Measurements from ENCODE around the gene KLHDC10. TPM values are rescaled to one million over a fixed set of nuclear protein-coding genes. Genes with fewer than 3 reads are reported as not detected.

The KLHDC10 gene
- total and polyA plus RNA-seq, 2 of the 13 experiments (the other 11 are each of a cell fraction or from before 2014, with no cell fraction given), result 11.9 to 21.6 TPM

DNA sequence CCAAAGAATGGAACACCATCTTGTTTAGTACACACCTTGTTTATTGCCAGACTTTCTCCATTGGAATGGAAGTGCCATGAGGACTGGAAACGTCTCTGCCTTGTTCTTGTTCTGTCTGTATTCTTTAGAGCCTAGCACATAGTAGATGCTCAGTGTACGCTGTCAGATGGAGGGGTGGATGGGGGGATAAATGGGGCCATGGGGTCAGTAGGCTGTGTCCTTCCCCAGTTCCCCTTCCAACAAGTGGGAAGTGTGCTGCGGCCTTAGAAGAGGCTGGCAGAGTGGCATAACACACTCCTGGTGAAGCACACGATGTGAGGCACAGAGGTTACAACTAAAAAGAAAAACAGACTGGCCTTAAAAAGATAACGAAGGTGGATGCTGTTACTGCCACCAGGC lies 73.0 kb downstream of the KLHDC10 start (continued):
- TF ChIP-seq MAFG (CRISPR knock-in tag; IDR thresholded peaks at IDR 0.05) (no peak), KLF13 (CRISPR knock-in tag; IDR thresholded peaks at IDR 0.05) (no peak), ZNF891 (CRISPR knock-in tag; IDR thresholded peaks at IDR 0.05) (no peak)
- TF ChIP-seq, protein P1, sequence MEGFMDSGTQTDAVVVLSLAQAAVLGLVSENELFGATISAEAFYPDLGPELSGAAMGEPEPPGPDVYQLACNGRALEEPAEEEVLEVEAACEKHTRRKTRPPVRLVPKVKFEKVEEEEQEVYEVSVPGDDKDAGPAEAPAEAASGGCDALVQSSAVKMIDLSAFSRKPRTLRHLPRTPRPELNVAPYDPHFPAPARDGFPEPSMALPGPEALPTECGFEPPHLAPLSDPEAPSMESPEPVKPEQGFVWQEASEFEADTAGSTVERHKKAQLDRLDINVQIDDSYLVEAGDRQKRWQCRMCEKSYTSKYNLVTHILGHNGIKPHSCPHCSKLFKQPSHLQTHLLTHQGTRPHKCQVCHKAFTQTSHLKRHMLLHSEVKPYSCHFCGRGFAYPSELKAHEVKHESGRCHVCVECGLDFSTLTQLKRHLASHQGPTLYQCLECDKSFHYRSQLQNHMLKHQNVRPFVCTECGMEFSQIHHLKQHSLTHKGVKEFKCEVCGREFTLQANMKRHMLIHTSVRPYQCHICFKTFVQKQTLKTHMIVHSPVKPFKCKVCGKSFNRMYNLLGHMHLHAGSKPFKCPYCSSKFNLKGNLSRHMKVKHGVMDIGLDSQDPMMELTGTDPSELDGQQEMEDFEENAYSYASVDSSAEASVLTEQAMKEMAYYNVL (CRISPR knock-in tag; IDR thresholded peaks at IDR 0.05; ENCODE audit: borderline replicate concordance), result no peak

DNA sequence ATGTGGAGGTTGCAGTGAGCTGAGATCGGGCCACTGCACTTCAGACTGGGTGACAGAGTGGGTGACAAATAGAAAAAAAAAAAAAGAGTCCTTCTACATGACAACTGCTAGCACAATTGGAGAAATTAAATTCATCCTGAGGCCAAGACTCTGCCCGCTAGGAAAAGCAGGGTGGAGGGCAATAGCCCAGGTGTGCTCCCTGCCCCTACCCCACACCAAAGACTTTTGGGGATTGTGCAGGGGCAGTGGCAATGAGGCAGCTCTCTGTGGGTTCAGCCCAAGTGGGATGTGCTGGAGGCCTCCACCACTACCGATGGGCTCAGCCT lies 73.6 kb downstream of the KLHDC10 start:
- FAIRE-seq (no peak), ATAC-seq (no peak), DNase-seq (ENCODE audit: low spot score) (no peak)
- intact Hi-C loops (cut with micrococcal nuclease; ENCODE audit: unreplicated experiment) (no loop called here), in situ Hi-C loops (cut with HindIII; ENCODE audit: extremely low pct_ligation_motif_present, low pct_unique_long_range_greater_than_20kb) (no loop called here)
- 84% methylated on average over 2 of the region's 3 CpGs for WGBS (ENCODE audit: low lambda C conversion rate)
- ChIA-PET POLR2A (interaction anchor here (2.2 kb wide), 1 partner anchor 61 kb away, joined by 7 read pairs; the partner anchor contains the start of gene TMEM209), CTCF (ENCODE audit: low intra/inter-chr PET ratio, low total read pairs) (no interaction called here)
- peak overlapping the region; percentile 68 for H3K4me2 ChIP-seq (ENCODE audit: low read depth, low read length)
- peaks cover 38% of the 10 kb centered on the region for H3K4me1 ChIP-seq (ENCODE audit: insufficient read depth, low read length)
- no TSS peak for BruUV-seq (replicated peaks)
- H3K9me3 ChIP-seq (ENCODE audit: low read length), result no peaks in the 10 kb centered on the region
- peak overlapping the region; percentile 20 for H2AFZ ChIP-seq (ENCODE audit: low read length)
- no peaks in the 10 kb centered on the region for H3K79me2 ChIP-seq (ENCODE audit: insufficient read depth, low read length)
- peak overlapping the region; percentile 53 for H3K27ac ChIP-seq (ENCODE audit: extremely low read length, insufficient read depth, low read length)
- H3K9ac ChIP-seq (ENCODE audit: insufficient read depth, low read depth, low read length), result peak overlapping the region; percentile 63
- H3K36me3 ChIP-seq (replicated peaks in 1 of 2; ENCODE audit: control insufficient read depth in 1 of 2, insufficient read depth in 2 of 2, low read length in 2 of 2), result no peaks in the 10 kb centered on the region
- H4K20me1 ChIP-seq (ENCODE audit: insufficient read depth, low read length), result no peaks in the 10 kb centered on the region
- H3K4me3 ChIP-seq (replicated peaks in 1 of 3; ENCODE audit: insufficient read depth in 1 of 3, low read depth in 2 of 3, low read length in 3 of 3), result peak overlapping the region in 1 of 3 experiments; percentile 30; a peak in 1 of 6 replicates
- no peaks in the 10 kb centered on the region for H3K27me3 ChIP-seq (ENCODE audit: control insufficient read depth in 1 of 2, insufficient read depth in 2 of 2, low read length in 2 of 2)
- TF ChIP-seq, protein P2, sequence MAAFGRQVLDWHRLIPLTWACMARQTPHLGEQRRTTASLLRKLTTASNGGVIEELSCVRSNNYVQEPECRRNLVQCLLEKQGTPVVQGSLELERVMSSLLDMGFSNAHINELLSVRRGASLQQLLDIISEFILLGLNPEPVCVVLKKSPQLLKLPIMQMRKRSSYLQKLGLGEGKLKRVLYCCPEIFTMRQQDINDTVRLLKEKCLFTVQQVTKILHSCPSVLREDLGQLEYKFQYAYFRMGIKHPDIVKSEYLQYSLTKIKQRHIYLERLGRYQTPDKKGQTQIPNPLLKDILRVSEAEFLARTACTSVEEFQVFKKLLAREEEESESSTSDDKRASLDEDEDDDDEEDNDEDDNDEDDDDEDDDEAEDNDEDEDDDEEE (CRISPR knock-in tag; IDR thresholded peaks at IDR 0.05), result 0 out of 2 replicates have a peak, but pooled peaks have one; percentile 46
- TF ChIP-seq, protein P3, sequence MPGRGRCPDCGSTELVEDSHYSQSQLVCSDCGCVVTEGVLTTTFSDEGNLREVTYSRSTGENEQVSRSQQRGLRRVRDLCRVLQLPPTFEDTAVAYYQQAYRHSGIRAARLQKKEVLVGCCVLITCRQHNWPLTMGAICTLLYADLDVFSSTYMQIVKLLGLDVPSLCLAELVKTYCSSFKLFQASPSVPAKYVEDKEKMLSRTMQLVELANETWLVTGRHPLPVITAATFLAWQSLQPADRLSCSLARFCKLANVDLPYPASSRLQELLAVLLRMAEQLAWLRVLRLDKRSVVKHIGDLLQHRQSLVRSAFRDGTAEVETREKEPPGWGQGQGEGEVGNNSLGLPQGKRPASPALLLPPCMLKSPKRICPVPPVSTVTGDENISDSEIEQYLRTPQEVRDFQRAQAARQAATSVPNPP (CRISPR knock-in tag; IDR thresholded peaks at IDR 0.05), result no peak
- no peak for TF ChIP-seq ZNF224 (CRISPR knock-in tag; IDR thresholded peaks at IDR 0.05)
- TF ChIP-seq FLYWCH1 (CRISPR knock-in tag; IDR thresholded peaks at IDR 0.05), result no peak
- TF ChIP-seq RAD21 (CRISPR knock-in tag; IDR thresholded peaks at IDR 0.05), result no peak
- no peak for TF ChIP-seq ZNF205 (CRISPR knock-in tag; IDR thresholded peaks at IDR 0.05)
- TF ChIP-seq, protein P4, sequence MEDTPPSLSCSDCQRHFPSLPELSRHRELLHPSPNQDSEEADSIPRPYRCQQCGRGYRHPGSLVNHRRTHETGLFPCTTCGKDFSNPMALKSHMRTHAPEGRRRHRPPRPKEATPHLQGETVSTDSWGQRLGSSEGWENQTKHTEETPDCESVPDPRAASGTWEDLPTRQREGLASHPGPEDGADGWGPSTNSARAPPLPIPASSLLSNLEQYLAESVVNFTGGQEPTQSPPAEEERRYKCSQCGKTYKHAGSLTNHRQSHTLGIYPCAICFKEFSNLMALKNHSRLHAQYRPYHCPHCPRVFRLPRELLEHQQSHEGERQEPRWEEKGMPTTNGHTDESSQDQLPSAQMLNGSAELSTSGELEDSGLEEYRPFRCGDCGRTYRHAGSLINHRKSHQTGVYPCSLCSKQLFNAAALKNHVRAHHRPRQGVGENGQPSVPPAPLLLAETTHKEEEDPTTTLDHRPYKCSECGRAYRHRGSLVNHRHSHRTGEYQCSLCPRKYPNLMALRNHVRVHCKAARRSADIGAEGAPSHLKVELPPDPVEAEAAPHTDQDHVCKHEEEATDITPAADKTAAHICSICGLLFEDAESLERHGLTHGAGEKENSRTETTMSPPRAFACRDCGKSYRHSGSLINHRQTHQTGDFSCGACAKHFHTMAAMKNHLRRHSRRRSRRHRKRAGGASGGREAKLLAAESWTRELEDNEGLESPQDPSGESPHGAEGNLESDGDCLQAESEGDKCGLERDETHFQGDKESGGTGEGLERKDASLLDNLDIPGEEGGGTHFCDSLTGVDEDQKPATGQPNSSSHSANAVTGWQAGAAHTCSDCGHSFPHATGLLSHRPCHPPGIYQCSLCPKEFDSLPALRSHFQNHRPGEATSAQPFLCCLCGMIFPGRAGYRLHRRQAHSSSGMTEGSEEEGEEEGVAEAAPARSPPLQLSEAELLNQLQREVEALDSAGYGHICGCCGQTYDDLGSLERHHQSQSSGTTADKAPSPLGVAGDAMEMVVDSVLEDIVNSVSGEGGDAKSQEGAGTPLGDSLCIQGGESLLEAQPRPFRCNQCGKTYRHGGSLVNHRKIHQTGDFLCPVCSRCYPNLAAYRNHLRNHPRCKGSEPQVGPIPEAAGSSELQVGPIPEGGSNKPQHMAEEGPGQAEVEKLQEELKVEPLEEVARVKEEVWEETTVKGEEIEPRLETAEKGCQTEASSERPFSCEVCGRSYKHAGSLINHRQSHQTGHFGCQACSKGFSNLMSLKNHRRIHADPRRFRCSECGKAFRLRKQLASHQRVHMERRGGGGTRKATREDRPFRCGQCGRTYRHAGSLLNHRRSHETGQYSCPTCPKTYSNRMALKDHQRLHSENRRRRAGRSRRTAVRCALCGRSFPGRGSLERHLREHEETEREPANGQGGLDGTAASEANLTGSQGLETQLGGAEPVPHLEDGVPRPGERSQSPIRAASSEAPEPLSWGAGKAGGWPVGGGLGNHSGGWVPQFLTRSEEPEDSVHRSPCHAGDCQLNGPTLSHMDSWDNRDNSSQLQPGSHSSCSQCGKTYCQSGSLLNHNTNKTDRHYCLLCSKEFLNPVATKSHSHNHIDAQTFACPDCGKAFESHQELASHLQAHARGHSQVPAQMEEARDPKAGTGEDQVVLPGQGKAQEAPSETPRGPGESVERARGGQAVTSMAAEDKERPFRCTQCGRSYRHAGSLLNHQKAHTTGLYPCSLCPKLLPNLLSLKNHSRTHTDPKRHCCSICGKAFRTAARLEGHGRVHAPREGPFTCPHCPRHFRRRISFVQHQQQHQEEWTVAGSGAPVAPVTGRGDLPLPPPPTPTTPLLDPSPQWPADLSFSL (CRISPR knock-in tag; IDR thresholded peaks at IDR 0.05), result 0 out of 2 replicates have a peak, but pooled peaks have one; percentile 16
- no peak for TF ChIP-seq SMAD1 (CRISPR knock-in tag; IDR thresholded peaks at IDR 0.05; ENCODE audit: borderline replicate concordance, low read depth)
- TF ChIP-seq CBFB (CRISPR knock-in tag; IDR thresholded peaks at IDR 0.05), result no peak
- no peak for TF ChIP-seq BCL6 (CRISPR knock-in tag; IDR thresholded peaks at IDR 0.05)
